ENCODE results near the gene NOP58.

DNA sequence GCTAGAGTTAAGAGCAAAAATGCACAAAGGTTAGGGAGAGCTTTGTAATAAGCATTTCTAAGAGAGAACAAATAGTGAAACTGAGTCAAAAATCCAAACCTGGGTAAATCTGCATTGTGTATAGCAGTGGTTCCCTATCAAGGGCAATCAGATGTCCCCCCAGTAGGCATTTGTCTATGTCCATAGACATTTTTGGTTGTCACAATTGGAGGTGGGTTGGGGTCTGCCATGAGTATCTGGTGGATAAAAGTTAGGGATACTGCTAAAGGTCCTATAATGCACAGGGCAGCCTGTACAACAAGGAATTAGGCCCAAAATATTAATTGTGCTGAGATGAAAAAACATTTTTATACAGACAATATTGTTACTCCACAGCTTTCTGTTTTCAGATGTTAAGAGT is 21.0 kb downstream of the NOP58 start:
- TF ChIP-seq, protein P1, sequence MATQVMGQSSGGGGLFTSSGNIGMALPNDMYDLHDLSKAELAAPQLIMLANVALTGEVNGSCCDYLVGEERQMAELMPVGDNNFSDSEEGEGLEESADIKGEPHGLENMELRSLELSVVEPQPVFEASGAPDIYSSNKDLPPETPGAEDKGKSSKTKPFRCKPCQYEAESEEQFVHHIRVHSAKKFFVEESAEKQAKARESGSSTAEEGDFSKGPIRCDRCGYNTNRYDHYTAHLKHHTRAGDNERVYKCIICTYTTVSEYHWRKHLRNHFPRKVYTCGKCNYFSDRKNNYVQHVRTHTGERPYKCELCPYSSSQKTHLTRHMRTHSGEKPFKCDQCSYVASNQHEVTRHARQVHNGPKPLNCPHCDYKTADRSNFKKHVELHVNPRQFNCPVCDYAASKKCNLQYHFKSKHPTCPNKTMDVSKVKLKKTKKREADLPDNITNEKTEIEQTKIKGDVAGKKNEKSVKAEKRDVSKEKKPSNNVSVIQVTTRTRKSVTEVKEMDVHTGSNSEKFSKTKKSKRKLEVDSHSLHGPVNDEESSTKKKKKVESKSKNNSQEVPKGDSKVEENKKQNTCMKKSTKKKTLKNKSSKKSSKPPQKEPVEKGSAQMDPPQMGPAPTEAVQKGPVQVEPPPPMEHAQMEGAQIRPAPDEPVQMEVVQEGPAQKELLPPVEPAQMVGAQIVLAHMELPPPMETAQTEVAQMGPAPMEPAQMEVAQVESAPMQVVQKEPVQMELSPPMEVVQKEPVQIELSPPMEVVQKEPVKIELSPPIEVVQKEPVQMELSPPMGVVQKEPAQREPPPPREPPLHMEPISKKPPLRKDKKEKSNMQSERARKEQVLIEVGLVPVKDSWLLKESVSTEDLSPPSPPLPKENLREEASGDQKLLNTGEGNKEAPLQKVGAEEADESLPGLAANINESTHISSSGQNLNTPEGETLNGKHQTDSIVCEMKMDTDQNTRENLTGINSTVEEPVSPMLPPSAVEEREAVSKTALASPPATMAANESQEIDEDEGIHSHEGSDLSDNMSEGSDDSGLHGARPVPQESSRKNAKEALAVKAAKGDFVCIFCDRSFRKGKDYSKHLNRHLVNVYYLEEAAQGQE (tag by site-specific recombination; IDR thresholded peaks at IDR 0.05) = no peak
- no peak for TF ChIP-seq ZNF121 (tag by site-specific recombination; IDR thresholded peaks at IDR 0.05)
- TF ChIP-seq ZNF426 (tag by site-specific recombination; IDR thresholded peaks at IDR 0.05) = no peak
- TF ChIP-seq ZNF133 (tag by site-specific recombination; IDR thresholded peaks at IDR 0.05) = no peak
- TF ChIP-seq GLI2 (tag by site-specific recombination; IDR thresholded peaks at IDR 0.05; ENCODE audit: borderline replicate concordance, low read depth) = no peak
- TF ChIP-seq, protein P2, sequence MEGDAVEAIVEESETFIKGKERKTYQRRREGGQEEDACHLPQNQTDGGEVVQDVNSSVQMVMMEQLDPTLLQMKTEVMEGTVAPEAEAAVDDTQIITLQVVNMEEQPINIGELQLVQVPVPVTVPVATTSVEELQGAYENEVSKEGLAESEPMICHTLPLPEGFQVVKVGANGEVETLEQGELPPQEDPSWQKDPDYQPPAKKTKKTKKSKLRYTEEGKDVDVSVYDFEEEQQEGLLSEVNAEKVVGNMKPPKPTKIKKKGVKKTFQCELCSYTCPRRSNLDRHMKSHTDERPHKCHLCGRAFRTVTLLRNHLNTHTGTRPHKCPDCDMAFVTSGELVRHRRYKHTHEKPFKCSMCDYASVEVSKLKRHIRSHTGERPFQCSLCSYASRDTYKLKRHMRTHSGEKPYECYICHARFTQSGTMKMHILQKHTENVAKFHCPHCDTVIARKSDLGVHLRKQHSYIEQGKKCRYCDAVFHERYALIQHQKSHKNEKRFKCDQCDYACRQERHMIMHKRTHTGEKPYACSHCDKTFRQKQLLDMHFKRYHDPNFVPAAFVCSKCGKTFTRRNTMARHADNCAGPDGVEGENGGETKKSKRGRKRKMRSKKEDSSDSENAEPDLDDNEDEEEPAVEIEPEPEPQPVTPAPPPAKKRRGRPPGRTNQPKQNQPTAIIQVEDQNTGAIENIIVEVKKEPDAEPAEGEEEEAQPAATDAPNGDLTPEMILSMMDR (tag by site-specific recombination; IDR thresholded peaks at IDR 0.05) = no peak
- TF ChIP-seq YY1 (tag by site-specific recombination; IDR thresholded peaks at IDR 0.05) = no peak
- TF ChIP-seq, protein P3, sequence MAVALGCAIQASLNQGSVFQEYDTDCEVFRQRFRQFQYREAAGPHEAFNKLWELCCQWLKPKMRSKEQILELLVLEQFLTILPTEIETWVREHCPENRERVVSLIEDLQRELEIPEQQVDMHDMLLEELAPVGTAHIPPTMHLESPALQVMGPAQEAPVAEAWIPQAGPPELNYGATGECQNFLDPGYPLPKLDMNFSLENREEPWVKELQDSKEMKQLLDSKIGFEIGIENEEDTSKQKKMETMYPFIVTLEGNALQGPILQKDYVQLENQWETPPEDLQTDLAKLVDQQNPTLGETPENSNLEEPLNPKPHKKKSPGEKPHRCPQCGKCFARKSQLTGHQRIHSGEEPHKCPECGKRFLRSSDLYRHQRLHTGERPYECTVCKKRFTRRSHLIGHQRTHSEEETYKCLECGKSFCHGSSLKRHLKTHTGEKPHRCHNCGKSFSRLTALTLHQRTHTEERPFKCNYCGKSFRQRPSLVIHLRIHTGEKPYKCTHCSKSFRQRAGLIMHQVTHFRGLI (tag by site-specific recombination; IDR thresholded peaks at IDR 0.05) = no peak

All from HEK293 (cell line).